Endothelial cell of umbilical vein (primary cell): Measurements from ENCODE around the gene GRK1. TPM values are rescaled to one million over a fixed set of nuclear protein-coding genes. Genes with fewer than 3 reads are reported as not detected.

Experiments
- BruUV-seq: library from RNA; stranded (reverse); fragments of 400-500 nt; replicated peaks from 2 replicates; lab custom pipeline; 2021; lab: Mats Ljungman, UMichigan
- CTCF ChIA-PET: fragments of 300-600, 350-600 bp; sonication (Branson Sonifier 250); formaldehyde crosslinking; loops from one replicate; lab custom pipeline; 2021; ENCODE audit warnings: antibody characterized with exemption, inconsistent platforms; lab: Charles Lee
- POLR2A ChIA-PET: fragments of 300-600, 350-600 bp; sonication (Branson Sonifier 250); formaldehyde crosslinking; loops from one replicate; lab custom pipeline; 2021; ENCODE audit warnings: antibody characterized with exemption, inconsistent platforms; lab: Charles Lee
- DNase-seq: peaks from one replicate; pipeline ENCODE4 v3.0.0-alpha.2; 2011; ENCODE audit warnings: low read depth, low spot score
- FAIRE-seq: peaks from 2 replicates; lab custom pipeline; 2011; peaks lifted over from hg19 to GRCh38; lab: Jason Lieb, UNC
- H2AFZ ChIP-seq: 2 replicates; pipeline ENCODE4 v1.6.0; 2012; ENCODE audit warnings: low read depth, low read length, control low read depth, inconsistent platforms
- H3K27ac ChIP-seq: 2 replicates; pipeline ENCODE4 v1.5.1; 2011; ENCODE audit warnings: low read depth, mild to moderate bottlenecking, control low read depth, low read length, moderate library complexity; ENCODE audit not compliant: insufficient read depth
- H3K27me3 ChIP-seq, 2 experiments: 2 replicates each; pipeline versions ENCODE4 v1.6.0 to v1.6.1; 2011; ENCODE audit warnings: low read length in 2 of 2, mixed read lengths in 1 of 2; ENCODE audit not compliant: control insufficient read depth in 2 of 2, insufficient read depth in 2 of 2
- H3K36me3 ChIP-seq, 2 experiments: 2 replicates in 1 of 2; 3 replicates in 1 of 2; pipeline ENCODE4 v1.5.1; 2011; ENCODE audit warnings: low read length in 2 of 2, mild to moderate bottlenecking in 1 of 2, moderate library complexity in 1 of 2; ENCODE audit not compliant: control insufficient read depth in 2 of 2, insufficient read depth in 2 of 2; ENCODE audit errors: extremely low read depth in 1 of 2
- H3K4me1 ChIP-seq: 3 replicates; pipeline ENCODE4 v1.5.1; 2011; ENCODE audit warnings: mild to moderate bottlenecking, low read length; ENCODE audit not compliant: control insufficient read depth, insufficient read depth; ENCODE audit errors: extremely low read depth
- H3K4me2 ChIP-seq: 2 replicates; pipeline ENCODE4 v1.6.1; 2011; ENCODE audit warnings: low read length, control low read depth, mixed read lengths; ENCODE audit not compliant: insufficient read depth
- H3K4me3 ChIP-seq, 3 experiments: fragments of 200-600 bp in 1 of 3; sonication (generic), shearing (Covaris generic) in 1 of 3; replicated peaks in 1 of 3; 2 replicates each; pipeline ENCODE4 v1.5.1; 2011 to 2016; ENCODE audit warnings: control low read depth in 3 of 3, low read length in 3 of 3, mild to moderate bottlenecking in 2 of 3, inconsistent platforms in 1 of 3, low read depth in 1 of 3, moderate library complexity in 1 of 3; ENCODE audit not compliant: insufficient read depth in 1 of 3
- H3K79me2 ChIP-seq: 2 replicates; pipeline ENCODE4 v1.6.0; 2012; ENCODE audit warnings: low read length, inconsistent platforms; ENCODE audit not compliant: control insufficient read depth, insufficient read depth
- H3K9ac ChIP-seq: replicated peaks from 2 replicates; pipeline ENCODE3; 2011; ENCODE audit warnings: low read length, control low read depth; ENCODE audit not compliant: insufficient read depth; ENCODE audit errors: extremely low read depth
- H3K9me1 ChIP-seq: replicated peaks from 3 replicates; pipeline ENCODE4 v1.6.0; 2011; ENCODE audit warnings: mild to moderate bottlenecking, low read length; ENCODE audit not compliant: control insufficient read depth, insufficient read depth; ENCODE audit errors: extremely low read depth
- H3K9me3 ChIP-seq: replicated peaks from 2 replicates; pipeline ENCODE4 v1.5.1; 2012; ENCODE audit warnings: low read length, inconsistent platforms; ENCODE audit not compliant: control insufficient read depth, insufficient read depth
- H4K20me1 ChIP-seq: replicated peaks from 2 replicates; pipeline ENCODE3; 2011; ENCODE audit warnings: mild to moderate bottlenecking, low read length; ENCODE audit not compliant: control insufficient read depth, insufficient read depth; ENCODE audit errors: extremely low read depth
- EZH2 ChIP-seq: IDR thresholded peaks from 2 replicates; pipeline ENCODE4 v1.6.1; 2012; ENCODE audit warnings: borderline replicate concordance, low read depth, mild to moderate bottlenecking, moderate library complexity, low read length, inconsistent platforms; ENCODE audit not compliant: severe bottlenecking
- FOS ChIP-seq: IDR thresholded peaks from 2 replicates; pipeline ENCODE4 v1.6.1; 2011; ENCODE audit warnings: mild to moderate bottlenecking, low read length, moderate library complexity, borderline replicate concordance; ENCODE audit not compliant: insufficient read depth
- GATA2 ChIP-seq: IDR thresholded peaks from 2 replicates; pipeline ENCODE4 v1.7.0; 2011; ENCODE audit warnings: low read depth, mild to moderate bottlenecking, moderate library complexity, mixed read lengths, low read length; ENCODE audit not compliant: insufficient read length, insufficient read depth
- JUN ChIP-seq: IDR thresholded peaks from 2 replicates; pipeline ENCODE4 v1.6.1; 2011; ENCODE audit warnings: borderline replicate concordance, low read depth; ENCODE audit not compliant: insufficient read length, insufficient read depth
- MYC ChIP-seq: IDR thresholded peaks from one replicate; pipeline ENCODE4 v1.6.1; 2011; ENCODE audit warnings: mild to moderate bottlenecking, low read depth, low read length
- POLR2A ChIP-seq: IDR thresholded peaks from 2 replicates; pipeline ENCODE4 v1.6.1; 2012; ENCODE audit warnings: low read depth, mild to moderate bottlenecking, control low read depth, low read length
- POLR2AphosphoS5 ChIP-seq: IDR thresholded peaks from 2 replicates; pipeline ENCODE4 v1.6.1; 2012; ENCODE audit warnings: low read depth, mild to moderate bottlenecking, control low read depth, low read length, moderate library complexity; ENCODE audit not compliant: insufficient read depth
- dilution Hi-C: fragments of 300-500 bp; cut with MboI; formaldehyde crosslinking; loops from one replicate; pipeline ENCODE4 v1.15.0; 2019; ENCODE audit warnings: low sequenced_read_pairs; ENCODE audit not compliant: extremely low pct_ligation_motif_present
- intact Hi-C: fragments of 100-400 bp; cut with micrococcal nuclease; formaldehyde crosslinking; loops from one replicate; pipeline ENCODE4 v1.10.0; 2022
- polyA plus RNA-seq, 4 experiments: library from polyadenylated mRNA; depleted of rRNA in 3 of 4; stranded (reverse) in 3 of 4; unstranded in 1 of 4; fragments of >200 nt; gene quantifications; 2 replicates each; pipeline versions ENCODE4 v1.2.1 to v1.2.3, GENCODE V29; 2011 to 2012; ENCODE audit warnings: missing spikeins in 1 of 4
- total RNA-seq: library from RNA; stranded (reverse); gene quantifications from 2 replicates; pipeline ENCODE4 v1.2.3, GENCODE V29; 2021
- TF ChIP-seq, protein P1 (sequence below), 2 donors: IDR thresholded peaks; 1 replicate in 1 of 2; 2 replicates in 1 of 2; pipeline ENCODE4 v1.5.1; 2011; ENCODE audit warnings: low read length in 2 of 2, mild to moderate bottlenecking in 2 of 2, moderate library complexity in 2 of 2, control low read depth in 1 of 2, inconsistent platforms in 1 of 2, low read depth in 1 of 2; ENCODE audit not compliant: insufficient read depth in 1 of 2; ENCODE audit errors: extremely low read depth in 1 of 2
- TF ChIP-seq, protein P2 (sequence below): IDR thresholded peaks from 2 replicates; pipeline ENCODE4 v1.6.1; 2011; ENCODE audit not compliant: insufficient read depth, insufficient read length

The GRK1 gene
- total and polyA plus RNA-seq, 2 donors (not counting 3 experiments of a cell fraction or from before 2014, with no cell fraction given): not detected

DNA sequence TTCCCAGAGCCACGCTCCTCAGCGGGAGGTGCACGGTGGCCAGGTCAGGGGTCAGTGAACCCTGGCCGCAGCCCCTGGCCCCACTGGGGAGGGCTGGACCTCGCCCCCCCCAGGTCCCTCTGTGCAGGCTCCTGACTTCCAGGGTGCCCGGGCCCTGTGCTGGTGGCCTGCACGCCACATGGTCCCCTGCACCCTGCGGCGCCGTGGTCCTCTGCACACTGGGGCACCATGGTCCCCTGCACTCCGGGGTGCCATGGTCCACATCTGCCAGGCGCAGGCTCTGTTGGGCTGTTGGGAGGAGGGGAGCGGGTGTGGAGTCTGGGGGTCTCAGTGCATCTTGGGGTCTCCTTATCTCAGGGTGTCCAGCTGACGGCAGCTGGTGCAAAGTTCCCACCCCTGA, 68.7 kb downstream of the GRK1 start:
- no peak for TF ChIP-seq POLR2A
- no peak overlapping the region for H3K9ac ChIP-seq
- H3K9me3 ChIP-seq: no peaks in the 10 kb centered on the region
- DNase-seq: no peak
- H3K4me1 ChIP-seq: no peaks in the 10 kb centered on the region
- H3K79me2 ChIP-seq: no peaks in the 10 kb centered on the region
- no peak overlapping the region for H3K27ac ChIP-seq
- no peaks in the 10 kb centered on the region for H3K36me3 ChIP-seq
- H2AFZ ChIP-seq: no peak overlapping the region
- no peaks in the 10 kb centered on the region for H3K27me3 ChIP-seq
- ChIA-PET CTCF (interaction anchor here (0.9 kb wide), 1 partner anchor 69 kb away, joined by 3 read pairs; no protein-coding TSS in a partner anchor), POLR2A (no interaction called here)
- no peaks in the 10 kb centered on the region for H3K9me1 ChIP-seq
- no peak overlapping the region for H3K4me2 ChIP-seq
- H3K4me3 ChIP-seq: no peak overlapping the region
- FAIRE-seq: no peak
- no peaks in the 10 kb centered on the region for H4K20me1 ChIP-seq
- dilution Hi-C loops: no loop called here
- intact Hi-C loops: no loop called here
- BruUV-seq: no TSS peak

DNA sequence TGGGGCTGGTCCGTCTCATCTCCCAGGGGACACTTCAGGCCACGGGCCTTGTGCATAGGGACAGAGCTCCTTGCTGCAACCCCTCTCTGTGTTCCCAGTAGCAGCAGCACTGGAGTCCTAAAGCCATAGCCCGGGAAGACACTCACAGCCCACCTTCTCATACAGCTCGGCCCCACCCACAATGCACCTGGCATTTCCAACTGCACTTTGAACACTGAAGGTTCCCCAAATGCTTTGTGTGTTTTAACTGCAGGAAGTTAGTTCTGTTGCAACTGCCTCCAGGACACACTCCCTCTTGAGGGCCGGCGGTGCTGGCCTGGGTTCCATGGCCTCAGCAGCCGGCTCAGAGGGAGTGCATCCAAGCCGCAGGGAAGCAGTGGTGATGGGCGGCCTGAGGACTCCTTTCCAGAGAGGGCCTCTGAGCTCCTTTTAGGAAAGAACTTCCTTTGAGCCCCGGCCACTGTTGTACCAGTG, 69.3 kb downstream of the GRK1 start:
- H3K4me3 ChIP-seq: no peak overlapping the region
- CTCF ChIA-PET: interaction anchor here (0.9 kb wide), 1 partner anchor 70 kb away, joined by 3 read pairs; no protein-coding TSS in a partner anchor
- H2AFZ ChIP-seq: no peak overlapping the region
- POLR2A ChIA-PET: no interaction called here
- dilution Hi-C loops: no loop called here
- H3K79me2 ChIP-seq: no peaks in the 10 kb centered on the region
- no peaks in the 10 kb centered on the region for H3K4me1 ChIP-seq
- no peaks in the 10 kb centered on the region for H3K9me1 ChIP-seq
- no peak for DNase-seq
- H3K27ac ChIP-seq: no peak overlapping the region
- FAIRE-seq: no peak
- TF ChIP-seq, protein P1, sequence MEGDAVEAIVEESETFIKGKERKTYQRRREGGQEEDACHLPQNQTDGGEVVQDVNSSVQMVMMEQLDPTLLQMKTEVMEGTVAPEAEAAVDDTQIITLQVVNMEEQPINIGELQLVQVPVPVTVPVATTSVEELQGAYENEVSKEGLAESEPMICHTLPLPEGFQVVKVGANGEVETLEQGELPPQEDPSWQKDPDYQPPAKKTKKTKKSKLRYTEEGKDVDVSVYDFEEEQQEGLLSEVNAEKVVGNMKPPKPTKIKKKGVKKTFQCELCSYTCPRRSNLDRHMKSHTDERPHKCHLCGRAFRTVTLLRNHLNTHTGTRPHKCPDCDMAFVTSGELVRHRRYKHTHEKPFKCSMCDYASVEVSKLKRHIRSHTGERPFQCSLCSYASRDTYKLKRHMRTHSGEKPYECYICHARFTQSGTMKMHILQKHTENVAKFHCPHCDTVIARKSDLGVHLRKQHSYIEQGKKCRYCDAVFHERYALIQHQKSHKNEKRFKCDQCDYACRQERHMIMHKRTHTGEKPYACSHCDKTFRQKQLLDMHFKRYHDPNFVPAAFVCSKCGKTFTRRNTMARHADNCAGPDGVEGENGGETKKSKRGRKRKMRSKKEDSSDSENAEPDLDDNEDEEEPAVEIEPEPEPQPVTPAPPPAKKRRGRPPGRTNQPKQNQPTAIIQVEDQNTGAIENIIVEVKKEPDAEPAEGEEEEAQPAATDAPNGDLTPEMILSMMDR (IDR thresholded peaks at IDR 0.05; ENCODE audit: extremely low read depth in 1 of 2, insufficient read depth in 1 of 2, low read depth in 1 of 2, low read length in 2 of 2): no peak
- TF ChIP-seq FOS (no peak), POLR2A (no peak), EZH2 (no peak), GATA2 (no peak), POLR2AphosphoS5 (no peak), MYC (no peak), JUN (no peak)
- TF ChIP-seq, protein P2, sequence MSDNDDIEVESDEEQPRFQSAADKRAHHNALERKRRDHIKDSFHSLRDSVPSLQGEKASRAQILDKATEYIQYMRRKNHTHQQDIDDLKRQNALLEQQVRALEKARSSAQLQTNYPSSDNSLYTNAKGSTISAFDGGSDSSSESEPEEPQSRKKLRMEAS: no peak
- BruUV-seq: no TSS peak
- no peak overlapping the region for H3K9ac ChIP-seq
- intact Hi-C loops: no loop called here
- no peaks in the 10 kb centered on the region for H3K36me3 ChIP-seq
- no peak overlapping the region for H3K4me2 ChIP-seq
- no peaks in the 10 kb centered on the region for H3K27me3 ChIP-seq
- no peaks in the 10 kb centered on the region for H4K20me1 ChIP-seq
- H3K9me3 ChIP-seq: no peaks in the 10 kb centered on the region
